A673 (cell line): ENCODE data around the gene DHX38.

Source experiments
- CTCF ChIP-seq: fragments of 300-800, 200-600 bp; sonication (generic); conservative IDR thresholded peaks from 2 replicates; pipeline ENCODE4 v1.5.1; 2017; ENCODE audit warnings: low read depth, mild to moderate bottlenecking, antibody characterized with exemption, low read length, moderate library complexity, mixed read lengths
- EZH2 ChIP-seq: fragments of 200-600 bp; sonication (generic); IDR thresholded peaks from 2 replicates; pipeline ENCODE4 v1.6.1; 2017; ENCODE audit warnings: borderline replicate concordance, low read depth, mild to moderate bottlenecking, mixed read lengths, antibody characterized with exemption, low read length; ENCODE audit not compliant: poor library complexity, severe bottlenecking

- TF ChIP-seq CTCF (no peak), EZH2 (no peak)
These were observed 20.9 kb upstream of the DHX38 start for GRCh38 chr16:72072514-72073342.
